GM13977 (cell line): Measurements from ENCODE around the gene SAMMSON.

Experiments
- DNase-seq: peaks from one replicate; pipeline ENCODE4 v3.0.0; 2012; ENCODE audit warnings: low spot score
- in situ Hi-C: fragments of 300-500 bp; cut with MboI; formaldehyde crosslinking; loops from one replicate; pipeline ENCODE4 v1.12.0; 2022; ENCODE audit warnings: low sequenced_read_pairs, low pct_unique_long_range_greater_than_20kb, mixed read lengths, inconsistent platforms; ENCODE audit not compliant: unreplicated experiment
- TF ChIP-seq, protein P1 (sequence below): IDR thresholded peaks from 2 replicates; pipeline ENCODE4 v1.5.1; 2012; ENCODE audit warnings: mild to moderate bottlenecking, control low read depth; ENCODE audit not compliant: insufficient read depth; ENCODE audit errors: extremely low read depth, missing control alignments

Gene SAMMSON

DNA sequence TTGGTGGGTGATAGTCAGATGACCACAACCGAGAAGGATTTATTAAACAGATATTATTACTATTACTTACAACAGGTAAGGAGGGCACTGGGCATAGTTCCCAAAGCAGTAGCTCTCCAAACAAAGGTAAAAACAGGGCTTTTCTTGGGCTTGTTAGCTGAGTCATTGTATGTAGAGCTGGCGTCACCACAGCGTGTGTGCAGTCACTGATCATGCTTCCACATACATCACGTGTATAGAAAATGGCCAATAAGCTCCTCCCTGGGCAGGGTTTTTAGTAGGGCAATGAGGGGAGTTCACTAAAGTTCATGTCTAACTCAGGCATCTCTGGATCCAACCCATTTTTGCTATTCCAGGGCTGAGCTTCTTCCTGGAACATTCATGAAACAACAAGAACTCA lies 5.8 kb upstream of the SAMMSON start:
- in situ Hi-C loops, result no loop called here
- no peak for DNase-seq
- TF ChIP-seq, protein P1, sequence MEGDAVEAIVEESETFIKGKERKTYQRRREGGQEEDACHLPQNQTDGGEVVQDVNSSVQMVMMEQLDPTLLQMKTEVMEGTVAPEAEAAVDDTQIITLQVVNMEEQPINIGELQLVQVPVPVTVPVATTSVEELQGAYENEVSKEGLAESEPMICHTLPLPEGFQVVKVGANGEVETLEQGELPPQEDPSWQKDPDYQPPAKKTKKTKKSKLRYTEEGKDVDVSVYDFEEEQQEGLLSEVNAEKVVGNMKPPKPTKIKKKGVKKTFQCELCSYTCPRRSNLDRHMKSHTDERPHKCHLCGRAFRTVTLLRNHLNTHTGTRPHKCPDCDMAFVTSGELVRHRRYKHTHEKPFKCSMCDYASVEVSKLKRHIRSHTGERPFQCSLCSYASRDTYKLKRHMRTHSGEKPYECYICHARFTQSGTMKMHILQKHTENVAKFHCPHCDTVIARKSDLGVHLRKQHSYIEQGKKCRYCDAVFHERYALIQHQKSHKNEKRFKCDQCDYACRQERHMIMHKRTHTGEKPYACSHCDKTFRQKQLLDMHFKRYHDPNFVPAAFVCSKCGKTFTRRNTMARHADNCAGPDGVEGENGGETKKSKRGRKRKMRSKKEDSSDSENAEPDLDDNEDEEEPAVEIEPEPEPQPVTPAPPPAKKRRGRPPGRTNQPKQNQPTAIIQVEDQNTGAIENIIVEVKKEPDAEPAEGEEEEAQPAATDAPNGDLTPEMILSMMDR, result no peak

DNA sequence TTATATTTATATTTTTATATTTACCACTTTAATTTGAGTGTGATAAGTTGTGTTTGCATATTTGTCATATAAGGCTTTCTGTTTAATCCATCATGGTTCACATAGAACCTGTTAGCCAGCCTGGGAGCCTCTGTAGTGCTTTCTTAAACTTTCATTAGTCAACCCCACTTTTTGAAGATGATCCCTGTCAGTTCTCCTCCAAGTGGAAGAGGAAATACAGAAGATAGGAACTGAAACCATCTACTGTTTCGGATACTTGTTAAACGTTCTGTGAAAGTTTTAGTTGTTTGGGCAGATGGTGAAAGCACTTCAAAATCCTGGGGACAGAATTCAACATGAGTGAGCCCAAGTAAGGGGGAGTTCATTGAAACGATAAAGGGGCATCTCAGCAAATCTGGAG lies 4.6 kb upstream of the SAMMSON start:
- TF ChIP-seq, protein P1, result no peak
- no peak for DNase-seq
- in situ Hi-C loops, result no loop called here

DNA sequence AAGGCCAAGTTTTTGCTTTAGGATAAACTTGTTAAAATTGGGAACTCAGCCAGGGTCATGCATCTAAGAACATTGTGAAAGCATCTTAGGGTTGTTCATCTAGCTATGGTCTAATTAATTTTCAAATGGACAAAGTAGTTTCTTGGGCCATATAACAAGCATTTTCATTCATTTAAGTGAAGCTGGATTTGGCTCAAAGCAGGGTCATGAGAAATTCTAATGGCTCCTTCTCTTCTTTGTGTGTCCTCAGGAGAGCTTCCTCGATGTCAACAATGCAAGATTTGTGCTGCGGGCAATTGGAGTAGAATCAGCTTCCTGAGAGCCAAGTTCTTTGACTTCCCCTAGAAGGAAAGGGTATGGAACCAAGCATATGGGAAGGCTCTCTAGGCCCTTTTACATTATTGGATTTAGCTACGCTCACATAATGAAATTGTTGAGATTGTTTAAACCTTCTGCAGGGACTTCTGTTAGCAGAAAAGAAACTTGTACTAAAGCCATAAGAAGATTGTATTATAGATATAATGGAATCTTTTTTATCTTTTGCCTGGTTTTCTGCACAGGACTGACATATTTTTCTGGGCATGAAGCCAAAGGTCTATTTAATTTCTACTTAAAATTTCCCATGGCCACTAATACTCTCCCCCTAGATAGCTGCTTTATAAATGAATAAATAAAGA lies 1.8 kb upstream of the SAMMSON start:
- no peak for DNase-seq
- TF ChIP-seq, protein P1, result no peak
- in situ Hi-C loops, result no loop called here

DNA sequence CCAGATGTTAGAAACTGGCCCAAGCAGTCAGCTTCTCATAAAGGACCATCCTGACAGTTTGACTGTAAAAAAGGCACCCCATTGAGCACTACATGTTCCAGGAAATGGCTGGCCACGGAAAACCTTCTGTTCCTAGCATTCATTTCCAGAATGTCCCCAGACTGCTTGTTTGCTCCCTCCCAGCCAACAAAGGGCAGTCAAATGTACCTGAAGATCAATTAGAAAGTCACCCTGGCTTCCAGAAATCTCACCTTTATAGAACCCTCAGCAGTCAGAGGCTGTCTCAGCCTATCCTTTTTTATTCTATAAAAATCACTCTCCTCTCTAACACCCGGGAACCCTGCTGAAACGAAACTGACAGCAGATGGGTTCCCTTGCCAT lies 784 bp upstream of the SAMMSON start:
- in situ Hi-C loops, result no loop called here
- TF ChIP-seq, protein P1, result no peak
- DNase-seq, result no peak

DNA sequence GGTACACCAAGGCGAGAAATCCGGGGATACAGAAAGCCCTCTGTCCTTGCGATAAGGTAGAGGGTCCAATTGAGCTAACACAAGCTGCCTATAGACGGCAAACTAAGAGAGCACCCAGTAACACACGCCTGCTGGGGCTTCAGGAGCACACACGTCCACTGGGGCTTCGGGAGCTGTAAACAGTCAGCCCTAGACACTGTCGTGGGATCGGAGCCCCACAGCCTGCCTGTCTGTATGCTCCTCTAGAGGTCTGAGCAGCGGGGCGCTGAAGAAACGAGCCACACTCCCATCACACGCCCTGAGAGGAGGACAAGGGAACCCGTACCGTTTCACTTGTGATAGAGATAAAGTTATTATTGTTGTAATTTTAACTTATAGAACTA lies 486 bp downstream of the SAMMSON start:
- in situ Hi-C loops, result no loop called here
- DNase-seq, result no peak
- TF ChIP-seq, protein P1, result no peak

DNA sequence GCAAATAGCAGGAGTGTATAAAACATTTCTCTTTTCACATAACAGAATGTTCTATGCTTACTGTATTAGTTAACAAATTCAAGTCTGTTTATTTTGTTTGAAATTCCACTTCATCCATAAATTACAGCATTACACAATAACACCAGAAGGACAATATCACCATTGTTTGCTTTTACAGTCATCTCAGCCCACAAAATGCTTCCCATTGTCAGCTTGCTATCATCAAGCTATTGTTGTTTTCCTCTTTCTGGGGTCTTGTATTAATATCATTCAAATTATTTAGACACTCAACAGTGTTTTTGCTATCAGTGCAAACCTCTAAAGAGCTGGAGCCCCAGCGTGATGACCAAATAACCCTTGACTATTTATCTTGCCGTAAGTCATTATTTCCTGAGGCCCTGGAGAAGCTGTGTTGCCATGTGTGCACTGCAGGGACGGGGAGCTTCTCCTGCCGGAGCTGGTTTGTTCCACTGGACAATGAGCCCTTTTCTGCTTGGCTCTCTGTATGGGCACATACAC lies 1.1 kb downstream of the SAMMSON start:
- in situ Hi-C loops, result no loop called here
- TF ChIP-seq, protein P1, result no peak
- no peak for DNase-seq
